Central memory CD8-positive, alpha-beta T cell (primary cell): ENCODE data around the gene ACBD3.

Experiments used
- ATAC-seq: fragments of 150-1000 bp; cut with Tn5 transposase; replicated peaks from 2 replicates; pipeline ENCODE4 v1.10.0; 2022; ENCODE audit warnings: mild to moderate bottlenecking, moderate FRiP score, moderate number of reproducible peaks; ENCODE audit not compliant: poor library complexity, severe bottlenecking; ENCODE audit errors: extremely low read depth
- DNase-seq, 2 donors: peaks; one replicate each; pipeline ENCODE4 v3.0.0; 2021; ENCODE audit warnings: low spot score in 2 of 2
- H3K27ac Mint-ChIP-seq: one replicate; pipeline ENCODE4 v1.8.0; 2022; ENCODE audit warnings: low read depth, mild to moderate bottlenecking, moderate library complexity, mixed read lengths
- H3K27me3 Mint-ChIP-seq: one replicate; pipeline ENCODE4 v1.8.0; 2022; ENCODE audit warnings: mixed read lengths
- H3K36me3 Mint-ChIP-seq: one replicate; pipeline ENCODE4 v1.8.0; 2022; ENCODE audit warnings: mild to moderate bottlenecking, moderate library complexity, mixed read lengths; ENCODE audit not compliant: insufficient read depth
- H3K4me1 Mint-ChIP-seq: one replicate; pipeline ENCODE4 v1.8.0; 2022; ENCODE audit warnings: mixed read lengths
- H3K4me3 Mint-ChIP-seq: one replicate; pipeline ENCODE4 v1.8.0; 2022; ENCODE audit warnings: mild to moderate bottlenecking, moderate library complexity, mixed read lengths
- H3K9me3 Mint-ChIP-seq: one replicate; pipeline ENCODE4 v1.8.0; 2022; ENCODE audit warnings: mixed read lengths

ACBD3 gene

DNA sequence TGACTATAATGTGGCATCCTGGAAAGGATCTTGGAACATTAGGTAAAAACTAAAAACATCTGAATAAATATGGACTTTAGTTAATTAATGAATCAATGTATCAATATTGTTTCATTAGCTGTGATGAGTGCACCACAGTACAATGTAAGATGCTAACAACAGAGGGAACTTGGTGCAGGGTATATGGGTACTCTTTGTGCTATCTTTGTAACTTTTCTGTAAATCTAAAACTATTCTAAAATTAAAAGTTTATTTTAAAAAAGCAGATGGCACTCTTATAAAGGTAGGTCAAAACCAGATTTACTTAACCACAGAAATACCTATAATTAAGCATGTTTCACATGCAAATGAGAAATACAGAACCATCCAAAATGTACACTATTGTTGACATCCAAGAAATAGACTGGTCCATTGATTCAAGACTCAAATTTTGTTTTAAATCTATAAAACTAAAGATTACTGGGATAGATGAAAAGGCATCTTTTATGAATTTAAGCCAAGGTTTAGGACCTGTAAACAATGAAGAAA is 38.4 kb downstream of the ACBD3 start:
- no peaks in the 10 kb centered on the region for H3K9me3 Mint-ChIP-seq
- no peak overlapping the region for H3K4me3 Mint-ChIP-seq
- peaks cover 57% of the 10 kb centered on the region for H3K36me3 Mint-ChIP-seq
- H3K4me1 Mint-ChIP-seq = no peaks in the 10 kb centered on the region
- H3K27me3 Mint-ChIP-seq = no peaks in the 10 kb centered on the region
- H3K27ac Mint-ChIP-seq = peak overlapping the region; percentile 32
- DNase-seq (no peak), ATAC-seq (no peak)

DNA sequence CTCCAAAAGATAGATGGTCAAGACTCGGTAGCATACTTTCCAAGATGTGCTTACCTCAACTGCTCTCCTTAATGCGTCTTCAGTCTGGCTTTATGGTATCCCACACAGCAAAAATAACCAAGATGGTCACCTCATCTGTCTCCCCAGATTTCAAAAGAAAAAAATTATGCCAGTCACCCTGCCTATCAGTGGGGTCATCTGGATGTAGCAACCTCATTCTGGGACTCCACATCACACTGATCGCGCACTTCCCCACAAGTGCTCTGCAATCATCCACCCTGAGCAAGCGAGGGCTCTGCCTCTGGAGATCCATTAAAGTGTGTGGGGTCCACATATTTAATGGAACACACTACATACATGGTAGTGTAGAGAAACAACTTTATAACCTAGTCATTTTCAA is 42.5 kb downstream of the ACBD3 start:
- ATAC-seq (no peak), DNase-seq (no peak)
- H3K27ac Mint-ChIP-seq = no peak overlapping the region
- H3K4me1 Mint-ChIP-seq = no peaks in the 10 kb centered on the region
- H3K9me3 Mint-ChIP-seq = no peaks in the 10 kb centered on the region
- no peaks in the 10 kb centered on the region for H3K27me3 Mint-ChIP-seq
- no peak overlapping the region for H3K4me3 Mint-ChIP-seq
- peaks cover 32% of the 10 kb centered on the region for H3K36me3 Mint-ChIP-seq

DNA sequence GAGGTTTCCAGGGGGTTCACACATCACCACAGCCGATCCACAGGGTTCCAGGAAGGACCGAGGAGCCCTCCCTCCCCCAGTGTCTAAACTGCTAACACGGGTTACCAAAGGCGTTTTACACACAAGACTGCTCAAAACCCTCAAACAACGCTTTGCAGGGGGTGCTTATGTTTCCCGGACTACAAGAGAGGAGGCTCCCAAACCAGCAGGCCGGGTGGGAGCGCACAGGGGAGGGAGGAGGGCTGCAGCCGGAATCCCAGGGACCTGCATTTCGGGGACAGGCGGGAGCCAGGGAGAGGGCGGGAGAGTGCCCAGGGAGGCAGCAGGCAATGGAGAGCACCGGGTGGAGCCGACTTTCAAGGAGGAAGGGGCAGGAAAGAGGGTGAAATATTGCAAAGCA is 50.8 kb downstream of the ACBD3 start:
- H3K9me3 Mint-ChIP-seq = no peaks in the 10 kb centered on the region
- H3K36me3 Mint-ChIP-seq = no peaks in the 10 kb centered on the region
- peaks cover 5% of the 10 kb centered on the region for H3K4me1 Mint-ChIP-seq
- H3K27me3 Mint-ChIP-seq = no peaks in the 10 kb centered on the region
- DNase-seq (no peak), ATAC-seq (no peak)
- H3K27ac Mint-ChIP-seq = no peak overlapping the region
- no peak overlapping the region for H3K4me3 Mint-ChIP-seq

DNA sequence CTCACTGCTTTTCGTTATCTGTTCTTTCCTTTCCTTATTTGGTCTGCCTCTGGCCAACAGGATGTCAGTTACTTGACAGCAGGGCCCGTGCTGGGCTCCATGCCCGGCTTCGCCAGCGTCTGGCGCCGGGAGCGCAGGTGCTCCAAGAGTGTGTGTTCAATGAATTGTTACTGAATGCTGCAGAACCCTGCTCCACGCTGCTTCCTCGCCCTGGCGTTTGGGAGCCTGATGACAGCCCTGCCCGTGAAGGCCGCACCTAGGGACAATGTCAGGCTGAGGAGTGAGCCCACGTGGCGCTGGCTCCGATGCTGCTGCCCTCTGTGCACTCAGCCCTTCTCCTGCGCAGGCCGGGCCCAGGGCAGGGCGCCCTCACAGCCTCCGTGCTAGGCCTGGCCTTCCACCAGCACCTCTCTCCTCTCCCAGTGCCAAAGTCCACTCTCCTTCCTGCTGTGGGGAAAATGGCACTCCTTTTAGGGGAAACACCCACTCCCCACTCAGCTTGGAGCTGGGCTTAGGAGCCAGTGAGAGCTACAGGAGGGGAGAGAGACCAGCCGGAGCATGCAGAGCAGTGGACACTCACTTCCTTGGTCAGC is 51.4 kb downstream of the ACBD3 start:
- Mint-ChIP-seq H3K27me3 (no peaks in the 10 kb centered on the region), H3K27ac (peak overlapping the region; percentile 50), H3K36me3 (no peaks in the 10 kb centered on the region), H3K9me3 (no peaks in the 10 kb centered on the region), H3K4me1 (peaks cover 5% of the 10 kb centered on the region), H3K4me3 (no peak overlapping the region)
- no peak for DNase-seq
- ATAC-seq = no peak

DNA sequence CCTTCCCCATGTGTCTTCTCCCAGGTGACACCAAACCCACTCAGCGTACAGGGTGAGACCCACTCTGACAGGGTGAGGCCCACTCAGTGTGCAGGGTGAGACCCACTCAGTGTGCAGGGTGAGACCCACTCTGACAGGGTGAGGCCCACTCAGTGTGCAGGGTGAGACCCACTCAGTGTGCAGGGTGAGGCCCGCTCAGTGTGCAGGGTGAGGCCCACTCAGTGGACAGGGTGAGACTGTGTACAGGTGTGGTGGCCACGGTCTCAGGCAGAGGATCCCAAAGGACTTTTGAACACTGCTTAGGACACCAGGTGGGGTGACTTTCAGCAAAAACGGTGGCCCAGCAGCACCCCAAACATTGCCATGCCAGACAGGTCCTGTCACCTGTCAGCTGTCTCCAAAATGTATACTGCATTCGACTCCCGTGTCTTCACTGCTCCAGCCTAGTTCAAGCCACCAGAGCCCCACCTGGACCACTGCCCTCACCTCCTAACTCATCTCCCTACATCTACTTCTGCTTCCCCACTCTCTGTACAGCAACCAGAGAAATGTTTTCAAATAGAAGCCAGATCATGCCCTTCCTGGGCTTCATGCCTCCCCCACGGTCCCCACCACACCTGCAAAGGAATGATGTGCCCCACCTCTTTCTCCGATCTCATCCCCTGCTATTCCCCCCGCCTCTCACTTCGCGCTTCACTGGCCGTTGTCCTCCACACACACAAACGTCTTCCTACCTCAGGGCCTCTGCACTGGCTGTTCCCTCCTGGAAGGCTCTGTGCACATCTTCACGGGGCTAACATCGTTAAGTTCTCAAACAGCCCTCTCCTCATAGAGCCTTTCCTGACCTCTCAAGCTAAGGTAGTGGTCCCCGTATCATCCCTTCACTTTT is 52.1 kb downstream of the ACBD3 start:
- Mint-ChIP-seq H3K4me3 (no peak overlapping the region), H3K27me3 (no peaks in the 10 kb centered on the region), H3K4me1 (peaks cover 5% of the 10 kb centered on the region), H3K36me3 (no peaks in the 10 kb centered on the region), H3K9me3 (no peaks in the 10 kb centered on the region), H3K27ac (peak overlapping the region; percentile 78)
- DNase-seq (no peak), ATAC-seq (no peak)

DNA sequence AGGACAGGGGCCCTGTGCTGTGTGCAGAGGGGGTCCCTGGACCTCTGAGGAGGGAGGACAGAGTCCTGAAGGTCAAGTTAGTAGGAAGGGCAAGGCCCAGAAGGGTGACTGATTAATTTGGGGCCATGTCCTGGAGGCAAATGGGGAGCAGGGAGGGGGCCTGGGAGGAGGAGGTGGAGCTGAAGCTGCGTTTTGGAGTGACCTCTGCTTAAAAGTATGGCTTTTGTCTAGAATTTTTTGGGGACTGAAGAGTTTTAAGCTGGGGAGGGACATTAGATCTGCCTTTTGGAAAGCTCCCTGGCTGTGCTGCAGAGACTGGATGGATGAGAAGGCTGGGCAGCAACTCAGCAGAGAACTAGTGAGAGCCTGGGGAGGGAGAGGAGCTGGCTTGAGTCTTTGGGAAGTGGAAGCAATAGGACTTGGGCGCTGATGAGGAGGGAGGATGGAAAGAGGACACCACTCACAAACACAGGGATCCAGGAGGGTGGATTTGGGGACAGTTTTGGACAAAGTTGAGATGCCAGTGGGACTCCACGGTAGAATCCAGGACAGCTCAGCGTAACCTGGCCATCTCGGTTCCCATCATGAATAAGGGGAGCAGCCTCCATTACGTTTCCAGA is 52.9 kb downstream of the ACBD3 start:
- DNase-seq (no peak), ATAC-seq (no peak)
- no peaks in the 10 kb centered on the region for H3K27me3 Mint-ChIP-seq
- H3K4me3 Mint-ChIP-seq = no peak overlapping the region
- H3K27ac Mint-ChIP-seq = peak overlapping the region; percentile 78
- peaks cover 5% of the 10 kb centered on the region for H3K4me1 Mint-ChIP-seq
- H3K36me3 Mint-ChIP-seq = no peaks in the 10 kb centered on the region
- H3K9me3 Mint-ChIP-seq = no peaks in the 10 kb centered on the region

DNA sequence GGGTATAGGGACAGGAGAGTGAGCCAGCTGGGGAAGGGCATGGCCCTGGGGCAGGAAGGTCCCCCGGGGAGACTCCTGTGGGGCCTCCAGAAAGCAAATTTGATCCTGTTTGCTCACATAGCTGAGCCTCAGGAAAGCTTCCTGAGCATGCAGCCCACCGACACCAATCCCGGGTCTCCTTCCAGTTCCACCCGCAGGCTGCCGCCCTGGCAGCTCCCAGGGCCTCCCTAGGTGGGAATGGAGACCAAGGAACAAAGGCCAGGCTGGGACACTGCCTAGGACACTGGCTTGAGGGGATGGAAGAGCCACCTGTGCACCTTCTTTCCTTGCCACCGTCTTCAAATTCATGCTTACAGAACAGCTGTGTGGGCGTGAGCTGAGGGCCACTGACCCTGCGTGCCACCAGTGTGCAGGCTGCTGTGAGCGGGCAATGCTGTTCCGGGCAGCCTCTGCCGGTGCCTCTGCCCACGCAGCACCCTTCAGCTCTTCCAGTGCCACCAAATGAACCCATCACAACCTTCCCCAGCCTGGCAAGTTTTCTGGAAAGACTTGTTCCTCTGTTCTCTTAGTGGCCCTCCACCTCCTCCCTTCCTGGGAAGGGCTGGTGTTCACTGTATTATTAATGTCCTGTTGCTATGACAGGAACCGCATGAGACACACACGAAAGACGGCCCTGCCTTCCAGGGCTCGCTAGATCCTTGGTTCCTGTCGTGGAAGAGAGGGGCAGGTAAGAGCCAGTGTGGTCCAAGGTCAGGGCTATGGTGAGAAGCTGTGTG is 53.6 kb downstream of the ACBD3 start:
- Mint-ChIP-seq H3K36me3 (no peaks in the 10 kb centered on the region), H3K27ac (peak overlapping the region; percentile 78), H3K4me3 (no peak overlapping the region), H3K27me3 (no peaks in the 10 kb centered on the region), H3K4me1 (peaks cover 5% of the 10 kb centered on the region), H3K9me3 (no peaks in the 10 kb centered on the region)
- ATAC-seq = no peak
- no peak for DNase-seq

DNA sequence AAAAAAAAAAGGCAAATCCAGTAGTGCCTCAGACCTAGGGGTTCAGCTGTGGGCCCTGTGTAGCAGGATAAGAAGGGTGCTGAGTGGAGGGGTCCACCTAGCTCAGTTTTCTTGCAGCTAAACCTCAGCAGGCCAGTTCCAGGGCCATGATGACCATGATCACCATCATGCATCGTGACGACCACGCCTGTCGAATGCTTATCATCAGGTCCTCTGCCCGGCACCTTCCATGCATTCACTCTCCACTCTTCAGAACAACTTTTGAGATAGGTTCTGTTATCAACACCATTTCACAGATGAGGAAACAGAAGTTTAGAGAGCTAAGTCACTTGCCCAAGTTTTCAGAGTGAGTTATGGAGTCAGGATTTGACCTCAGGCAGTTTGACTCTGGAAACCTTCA is 54.9 kb downstream of the ACBD3 start:
- H3K4me3 Mint-ChIP-seq = no peak overlapping the region
- H3K27me3 Mint-ChIP-seq = no peaks in the 10 kb centered on the region
- no peaks in the 10 kb centered on the region for H3K9me3 Mint-ChIP-seq
- H3K4me1 Mint-ChIP-seq = peaks cover 14% of the 10 kb centered on the region
- H3K36me3 Mint-ChIP-seq = no peaks in the 10 kb centered on the region
- ATAC-seq = no peak
- DNase-seq = no peak
- H3K27ac Mint-ChIP-seq = no peak overlapping the region

DNA sequence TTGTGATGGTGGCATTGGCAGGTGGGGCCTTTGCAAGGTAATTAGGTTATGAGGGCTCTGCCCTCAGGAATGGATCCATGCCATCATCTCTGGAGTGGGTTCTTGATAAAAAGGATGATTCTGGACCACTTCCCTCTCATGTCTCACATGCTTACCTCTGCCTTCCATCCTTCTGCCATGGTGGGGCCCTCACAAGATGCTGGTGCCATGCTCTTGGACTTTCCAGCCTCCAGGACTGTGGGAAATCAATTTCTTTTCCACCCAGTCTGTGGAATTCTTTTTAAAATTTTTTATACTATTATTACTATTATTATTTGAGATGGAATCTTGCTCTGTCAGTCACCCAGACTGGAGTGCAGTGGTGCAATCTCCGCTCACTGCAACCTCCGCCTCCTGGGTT is 57.3 kb downstream of the ACBD3 start:
- DNase-seq (no peak), ATAC-seq (no peak)
- Mint-ChIP-seq H3K36me3 (peaks cover 2% of the 10 kb centered on the region), H3K27ac (no peak overlapping the region), H3K4me1 (peaks cover 24% of the 10 kb centered on the region), H3K27me3 (no peaks in the 10 kb centered on the region), H3K9me3 (no peaks in the 10 kb centered on the region), H3K4me3 (no peak overlapping the region)

DNA sequence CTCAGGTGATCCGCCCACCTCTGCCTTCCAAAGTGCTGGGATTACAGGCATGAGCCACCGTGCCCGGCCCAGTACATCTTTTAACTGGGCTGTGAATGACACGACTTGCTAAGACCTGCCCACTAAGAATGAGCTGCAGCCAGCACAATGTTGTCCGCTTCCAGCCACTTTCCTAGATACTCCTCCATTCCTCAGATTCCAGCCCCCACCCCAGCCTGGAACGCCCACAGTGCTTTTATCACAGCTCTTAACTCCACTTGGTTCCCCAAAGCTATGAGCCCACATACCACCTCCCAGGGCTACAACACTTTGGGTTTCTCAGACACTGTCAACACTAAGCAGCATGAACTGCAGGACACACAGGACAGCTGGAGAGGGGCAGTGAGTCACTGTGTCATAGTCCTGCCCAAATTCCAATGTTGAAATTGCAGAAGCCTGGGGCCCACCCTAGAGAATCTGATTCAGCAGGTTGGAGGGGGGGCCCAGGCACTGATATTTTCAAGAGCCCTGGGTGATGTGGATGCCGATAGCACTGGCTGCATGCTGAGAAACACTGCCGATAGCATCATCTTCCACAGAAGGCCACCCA is 58.0 kb downstream of the ACBD3 start:
- Mint-ChIP-seq H3K4me3 (no peak overlapping the region), H3K27ac (no peak overlapping the region), H3K27me3 (no peaks in the 10 kb centered on the region), H3K9me3 (no peaks in the 10 kb centered on the region), H3K36me3 (peaks cover 2% of the 10 kb centered on the region), H3K4me1 (peaks cover 30% of the 10 kb centered on the region)
- ATAC-seq = no peak
- DNase-seq = no peak

DNA sequence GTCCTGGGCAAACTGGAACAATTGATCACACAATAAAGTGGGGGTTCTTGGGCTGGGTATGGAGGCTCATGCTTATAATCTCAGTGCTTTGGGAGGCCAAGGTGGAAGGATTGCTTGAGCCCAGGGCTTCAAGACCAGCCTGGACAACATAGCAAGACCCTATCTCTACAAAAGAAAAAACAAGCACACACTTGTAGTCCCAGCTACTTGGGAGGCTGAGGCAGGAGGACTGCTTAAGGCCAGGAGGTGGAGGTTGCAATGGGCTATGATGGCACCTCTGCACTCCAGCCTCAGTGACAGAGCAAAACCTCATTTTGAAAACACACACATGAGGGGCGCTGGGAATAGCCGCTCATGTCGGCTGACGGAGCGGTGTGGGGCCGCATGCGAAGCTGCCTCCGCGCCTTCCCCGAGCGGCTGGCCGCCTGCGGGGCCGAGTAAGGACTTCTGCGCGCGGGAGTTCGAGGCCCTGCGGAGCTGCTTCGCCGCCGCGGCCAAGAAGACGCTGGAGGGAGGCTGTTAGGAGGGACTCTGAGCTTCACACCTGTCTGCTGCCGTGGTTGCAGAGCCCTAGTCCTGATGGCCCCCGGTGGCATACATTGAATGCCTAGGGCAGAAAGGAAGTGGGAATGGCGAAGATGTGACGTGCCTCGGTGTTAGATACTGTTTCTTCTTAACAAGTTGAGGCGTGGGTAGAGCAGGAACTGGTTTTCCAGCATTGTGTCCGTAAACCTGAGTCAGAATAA is 59.5 kb downstream of the ACBD3 start:
- H3K4me3 Mint-ChIP-seq = peak overlapping the region; percentile 37
- no peak overlapping the region for H3K27ac Mint-ChIP-seq
- no peaks in the 10 kb centered on the region for H3K9me3 Mint-ChIP-seq
- H3K36me3 Mint-ChIP-seq = peaks cover 5% of the 10 kb centered on the region
- H3K4me1 Mint-ChIP-seq = peaks cover 35% of the 10 kb centered on the region
- ATAC-seq (no peak), DNase-seq (no peak)
- no peaks in the 10 kb centered on the region for H3K27me3 Mint-ChIP-seq
